SK-N-MC (cell line): ENCODE results near the gene FBXO39.
"Not testable (repeated sequence)": the region's sequence is repeated elsewhere in the genome, so short reads cannot be mapped to it uniquely, and the experiment has no call there.

Experiments used
- EZH2 ChIP-seq: fragments of 200-600 bp; sonication (generic); IDR thresholded peaks from one replicate; pipeline ENCODE4 v1.6.1; 2017; ENCODE audit warnings: antibody characterized with exemption
- FOXP2 ChIP-seq: optimal IDR thresholded peaks from 2 replicates; pipeline ENCODE3; 2011; ENCODE audit warnings: mild to moderate bottlenecking, moderate library complexity; ENCODE audit not compliant: insufficient read depth; ENCODE audit errors: extremely low read length, control extremely low read depth
- POLR2AphosphoS5 ChIP-seq: IDR thresholded peaks from 2 replicates; pipeline ENCODE4 v1.6.1; 2012; ENCODE audit warnings: mild to moderate bottlenecking, low read depth, low read length, borderline replicate concordance

GRCh38 chr17:6774906-6775305 is 1.1 kb upstream of the FBXO39 start:
- TF ChIP-seq POLR2AphosphoS5, EZH2, FOXP2: not testable (repeated sequence)
